ENCODE measurements around the gene RNGTT. TPM values are rescaled to one million over a fixed set of nuclear protein-coding genes. Genes with fewer than 3 reads are reported as not detected.

The RNGTT gene
- total RNA-seq, 2 donors from 2014 or later, result 13.5 to 20.5 TPM

DNA sequence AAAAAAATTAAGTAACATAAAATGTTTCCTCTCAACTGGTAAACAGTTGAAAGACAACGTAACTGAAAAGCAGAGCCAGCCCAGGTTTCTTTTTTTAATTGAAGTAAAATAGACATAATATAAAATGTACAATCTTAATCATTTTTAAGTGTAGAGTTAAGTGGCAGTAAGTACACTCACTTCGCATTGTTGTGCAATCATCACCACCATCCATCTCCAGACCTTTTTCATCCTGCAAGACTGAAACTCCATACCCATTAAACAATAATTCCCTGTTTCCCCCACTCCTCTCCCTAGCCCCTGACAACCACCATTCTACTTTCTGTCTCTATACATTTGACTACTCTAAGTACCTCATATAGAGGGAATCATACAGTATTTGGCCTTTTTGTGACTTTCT, 395.7 kb downstream of the RNGTT start:
- Histone ChIP-seq H3K27ac (no peak overlapping the region), H3K4me1 (ENCODE audit: control insufficient read depth in 1 of 2, low read depth in 2 of 2) (no peaks in the 10 kb centered on the region), H3K27me3 (replicated peaks; ENCODE audit: insufficient read depth) (no peaks in the 10 kb centered on the region), H3K9me3 (no peaks in the 10 kb centered on the region), H3K36me3 (no peaks in the 10 kb centered on the region), H3K4me3 (no peak overlapping the region)
- TF ChIP-seq, protein P1, sequence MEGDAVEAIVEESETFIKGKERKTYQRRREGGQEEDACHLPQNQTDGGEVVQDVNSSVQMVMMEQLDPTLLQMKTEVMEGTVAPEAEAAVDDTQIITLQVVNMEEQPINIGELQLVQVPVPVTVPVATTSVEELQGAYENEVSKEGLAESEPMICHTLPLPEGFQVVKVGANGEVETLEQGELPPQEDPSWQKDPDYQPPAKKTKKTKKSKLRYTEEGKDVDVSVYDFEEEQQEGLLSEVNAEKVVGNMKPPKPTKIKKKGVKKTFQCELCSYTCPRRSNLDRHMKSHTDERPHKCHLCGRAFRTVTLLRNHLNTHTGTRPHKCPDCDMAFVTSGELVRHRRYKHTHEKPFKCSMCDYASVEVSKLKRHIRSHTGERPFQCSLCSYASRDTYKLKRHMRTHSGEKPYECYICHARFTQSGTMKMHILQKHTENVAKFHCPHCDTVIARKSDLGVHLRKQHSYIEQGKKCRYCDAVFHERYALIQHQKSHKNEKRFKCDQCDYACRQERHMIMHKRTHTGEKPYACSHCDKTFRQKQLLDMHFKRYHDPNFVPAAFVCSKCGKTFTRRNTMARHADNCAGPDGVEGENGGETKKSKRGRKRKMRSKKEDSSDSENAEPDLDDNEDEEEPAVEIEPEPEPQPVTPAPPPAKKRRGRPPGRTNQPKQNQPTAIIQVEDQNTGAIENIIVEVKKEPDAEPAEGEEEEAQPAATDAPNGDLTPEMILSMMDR (IDR thresholded peaks at IDR 0.05), result no peak
- DNase-seq (ENCODE audit: low spot score), result no peak
- ATAC-seq (ENCODE audit: insufficient number of reproducible peaks, low FRiP score, low read depth), result no peak

DNA sequence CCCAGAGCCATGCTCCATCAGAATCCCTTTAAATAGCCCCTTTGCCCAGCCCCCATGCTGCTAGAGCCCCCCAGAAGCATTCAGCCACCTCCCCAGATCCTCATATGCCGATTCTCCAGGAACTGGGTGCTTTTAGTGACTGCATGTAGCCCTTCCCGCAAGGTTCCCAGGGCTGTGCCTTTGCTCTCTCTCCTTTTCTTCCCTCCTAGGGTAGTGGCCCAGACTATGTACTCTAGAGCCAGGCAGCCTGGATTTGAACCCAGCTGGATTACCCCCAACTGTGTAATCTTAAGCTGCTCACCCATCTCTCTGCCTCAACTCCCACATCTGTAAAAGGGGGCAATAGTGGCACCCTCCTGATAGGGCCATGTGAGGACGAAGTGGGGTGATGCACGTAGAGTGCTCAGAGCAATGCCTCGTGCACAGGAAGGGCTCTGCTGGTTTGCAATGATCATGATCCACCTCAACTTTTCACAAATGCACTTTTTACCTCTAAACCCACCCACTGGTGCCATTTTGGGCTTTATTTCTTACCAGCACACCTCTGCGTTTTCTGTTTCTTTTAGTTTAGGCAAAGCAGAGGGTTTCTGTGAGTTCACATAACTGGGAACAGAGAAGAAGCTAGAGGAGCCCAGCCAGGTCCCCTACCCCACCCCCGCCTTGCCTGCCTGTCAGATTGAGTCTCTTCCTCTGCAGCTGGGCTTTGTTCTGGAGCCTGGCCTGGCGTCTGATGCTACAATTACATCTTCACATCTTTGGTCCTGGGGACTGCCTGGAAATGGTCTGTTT, 396.5 kb downstream of the RNGTT start:
- H3K36me3 ChIP-seq, result no peaks in the 10 kb centered on the region
- TF ChIP-seq, protein P1 (IDR thresholded peaks at IDR 0.05), result no peak
- ATAC-seq (ENCODE audit: insufficient number of reproducible peaks, low FRiP score, low read depth) (no peak), DNase-seq (ENCODE audit: low spot score) (no peak)
- peaks cover 0 to 5% of the 10 kb centered on the region in 2 donors for H3K4me1 ChIP-seq (ENCODE audit: control insufficient read depth in 1 of 2, low read depth in 2 of 2)
- no peak overlapping the region for H3K4me3 ChIP-seq
- H3K27me3 ChIP-seq (replicated peaks; ENCODE audit: insufficient read depth), result no peaks in the 10 kb centered on the region
- H3K9me3 ChIP-seq, result no peaks in the 10 kb centered on the region
- no peak overlapping the region for H3K27ac ChIP-seq

DNA sequence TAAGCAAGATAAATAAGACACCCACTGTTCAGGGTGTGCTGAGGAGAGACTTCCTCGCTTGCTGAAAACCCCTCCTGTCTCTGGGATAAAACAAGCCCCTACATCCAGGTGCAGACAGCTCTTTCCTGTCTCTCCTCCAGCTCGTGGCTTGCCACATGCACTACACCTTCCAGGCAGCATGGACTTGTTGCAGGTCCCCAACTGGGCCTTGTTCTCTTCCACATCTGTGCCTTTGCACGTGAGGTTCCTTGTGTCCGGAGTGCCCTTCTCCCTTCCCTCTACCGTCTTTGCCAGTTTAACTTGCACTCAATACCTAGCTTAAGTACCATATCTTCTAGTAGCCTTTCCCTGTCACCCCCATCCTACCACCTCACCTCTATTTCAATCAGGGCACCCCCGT, 397.6 kb downstream of the RNGTT start:
- ATAC-seq (ENCODE audit: insufficient number of reproducible peaks, low FRiP score, low read depth) (no peak), DNase-seq (ENCODE audit: low spot score) (no peak)
- Histone ChIP-seq H3K36me3 (no peaks in the 10 kb centered on the region), H3K9me3 (no peaks in the 10 kb centered on the region), H3K4me1 (ENCODE audit: control insufficient read depth in 1 of 2, low read depth in 2 of 2) (peaks cover 6 to 16% of the 10 kb centered on the region in 2 donors), H3K27ac (no peak overlapping the region), H3K27me3 (replicated peaks; ENCODE audit: insufficient read depth) (no peaks in the 10 kb centered on the region), H3K4me3 (no peak overlapping the region)
- TF ChIP-seq, protein P1 (IDR thresholded peaks at IDR 0.05), result no peak

DNA sequence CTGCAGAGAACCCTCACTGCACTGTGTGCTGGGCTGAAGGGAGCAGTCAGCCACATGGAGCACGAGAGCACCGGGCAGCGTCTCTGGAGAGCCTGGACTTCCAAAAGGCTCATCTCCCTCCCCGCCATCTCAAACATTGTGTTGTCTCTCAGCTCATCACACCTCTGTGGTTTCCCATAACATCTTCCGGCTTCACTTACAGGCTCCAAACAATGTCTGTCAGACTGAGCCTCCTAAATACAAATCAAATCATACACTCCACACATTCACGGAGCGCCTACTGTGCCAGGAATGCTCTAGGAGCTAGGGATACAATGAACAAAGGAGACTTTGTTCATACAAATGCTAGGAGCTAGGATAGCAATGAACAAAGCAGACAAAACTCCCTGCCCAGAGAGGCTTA, 398.0 kb downstream of the RNGTT start:
- DNase-seq (ENCODE audit: low spot score), result no peak
- TF ChIP-seq, protein P1 (IDR thresholded peaks at IDR 0.05), result no peak
- Histone ChIP-seq H3K27ac (no peak overlapping the region), H3K27me3 (replicated peaks; ENCODE audit: insufficient read depth) (no peaks in the 10 kb centered on the region), H3K9me3 (no peaks in the 10 kb centered on the region), H3K4me1 (ENCODE audit: control insufficient read depth in 1 of 2, low read depth in 2 of 2) (peaks cover 6 to 19% of the 10 kb centered on the region in 2 donors), H3K36me3 (no peaks in the 10 kb centered on the region), H3K4me3 (no peak overlapping the region)
- ATAC-seq (ENCODE audit: insufficient number of reproducible peaks, low FRiP score, low read depth), result no peak

DNA sequence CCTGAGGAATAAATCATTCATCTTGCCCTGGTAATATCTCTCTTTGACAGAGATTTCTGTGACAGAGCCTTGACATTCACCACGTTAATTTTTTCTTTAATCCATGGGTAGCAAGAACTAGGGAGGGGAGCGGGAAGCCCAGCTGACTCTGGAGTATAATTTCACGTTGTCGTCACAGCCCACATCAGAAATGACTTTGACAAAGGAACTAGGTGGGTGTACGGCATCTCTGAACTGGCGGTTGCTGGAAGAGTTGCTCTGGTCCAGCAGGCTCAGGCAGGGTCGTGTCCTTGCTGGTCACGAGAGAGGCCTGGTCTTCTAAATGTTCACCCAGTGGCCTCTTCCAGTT, 400.2 kb downstream of the RNGTT start:
- DNase-seq (ENCODE audit: low spot score) (no peak), ATAC-seq (ENCODE audit: insufficient number of reproducible peaks, low FRiP score, low read depth) (no peak)
- H3K27ac ChIP-seq, result no peak overlapping the region
- H3K4me1 ChIP-seq (ENCODE audit: control insufficient read depth in 1 of 2, low read depth in 2 of 2), result peaks cover 9 to 40% of the 10 kb centered on the region in 2 donors
- no peak overlapping the region for H3K4me3 ChIP-seq
- H3K36me3 ChIP-seq, result no peaks in the 10 kb centered on the region
- TF ChIP-seq, protein P1 (IDR thresholded peaks at IDR 0.05), result no peak
- no peaks in the 10 kb centered on the region for H3K9me3 ChIP-seq
- H3K27me3 ChIP-seq (replicated peaks; ENCODE audit: insufficient read depth), result no peaks in the 10 kb centered on the region
